Liver (tissue), 9 donors: ENCODE data around the gene VWA7. TPM values are rescaled to one million over a fixed set of nuclear protein-coding genes. Genes with fewer than 3 reads are reported as not detected.

Experiments
- DNase-seq: peaks from one replicate; pipeline ENCODE4 v3.0.0-alpha.2; 2017; ENCODE audit warnings: low spot score
- H3K27ac ChIP-seq, 2 donors: one replicate each; pipeline ENCODE4 v1.7.0; 2013; ENCODE audit warnings: inconsistent platforms in 2 of 2, low read length in 2 of 2, control low read depth in 1 of 2, low read depth in 1 of 2, mild to moderate bottlenecking in 1 of 2
- H3K27me3 ChIP-seq, 4 donors: one replicate each; pipeline versions ENCODE4 v1.6.1 to v1.7.0; 2013; ENCODE audit warnings: low read length in 3 of 4, inconsistent platforms in 1 of 4, mild to moderate bottlenecking in 1 of 4, moderate library complexity in 1 of 4; ENCODE audit not compliant: control insufficient read depth in 4 of 4, insufficient read depth in 4 of 4
- H3K36me3 ChIP-seq, 4 donors: one replicate each; pipeline versions ENCODE4 v1.6.1 to v1.7.0; 2013; ENCODE audit warnings: low read length in 3 of 4, mild to moderate bottlenecking in 3 of 4, low read depth in 1 of 4, moderate library complexity in 1 of 4; ENCODE audit not compliant: control insufficient read depth in 4 of 4, insufficient read depth in 3 of 4
- H3K4me1 ChIP-seq, 4 donors: one replicate each; pipeline versions ENCODE4 v1.6.1 to v1.7.0; 2013; ENCODE audit warnings: low read length in 3 of 4, mild to moderate bottlenecking in 3 of 4, moderate library complexity in 1 of 4; ENCODE audit not compliant: control insufficient read depth in 4 of 4, insufficient read depth in 4 of 4
- H3K4me3 ChIP-seq, 3 donors: one replicate each; pipeline versions ENCODE4 v1.6.1 to v1.7.0; 2013; ENCODE audit warnings: low read length in 3 of 3, control low read depth in 1 of 3, low read depth in 1 of 3, mild to moderate bottlenecking in 1 of 3
- H3K9ac ChIP-seq, 2 donors: one replicate each; pipeline ENCODE4 v1.7.0; 2013; ENCODE audit warnings: low read length in 2 of 2, mild to moderate bottlenecking in 2 of 2, moderate library complexity in 2 of 2, control low read depth in 1 of 2, low read depth in 1 of 2
- H3K9me3 ChIP-seq, 4 donors: one replicate each; pipeline versions ENCODE4 v1.6.1 to v1.7.0; 2013; ENCODE audit warnings: low read length in 3 of 4; ENCODE audit not compliant: control insufficient read depth in 4 of 4
- EGR1 ChIP-seq, 2 donors: IDR thresholded peaks; 2 replicates each; pipeline ENCODE4 v1.6.1; 2016 to 2018; ENCODE audit warnings: antibody characterized with exemption in 2 of 2, low read depth in 2 of 2
- FOXA1 ChIP-seq: IDR thresholded peaks from 2 replicates; pipeline ENCODE4 v1.6.1; 2016; ENCODE audit warnings: antibody characterized with exemption
- FOXA2 ChIP-seq: IDR thresholded peaks from 2 replicates; pipeline ENCODE4 v1.6.1; 2016; ENCODE audit warnings: antibody characterized with exemption
- GABPA ChIP-seq, 2 donors: IDR thresholded peaks in 1 of 2; conservative IDR thresholded peaks in 1 of 2; 2 replicates each; pipeline ENCODE4 v1.6.1; 2016; ENCODE audit warnings: antibody characterized with exemption in 2 of 2, mild to moderate bottlenecking in 1 of 2, moderate library complexity in 1 of 2
- HNF4A ChIP-seq, 2 donors: conservative IDR thresholded peaks; 2 replicates each; pipeline ENCODE4 v1.6.1; 2016; ENCODE audit warnings: antibody characterized with exemption in 2 of 2, mild to moderate bottlenecking in 2 of 2
- HNF4G ChIP-seq: IDR thresholded peaks from 2 replicates; pipeline ENCODE4 v1.6.1; 2016; ENCODE audit warnings: antibody characterized with exemption
- NR2F2 ChIP-seq: IDR thresholded peaks from 2 replicates; pipeline ENCODE4 v1.6.1; 2016; ENCODE audit warnings: antibody characterized with exemption
- RAD21 ChIP-seq, 2 donors: IDR thresholded peaks; 2 replicates each; pipeline ENCODE4 v1.6.1; 2016; ENCODE audit warnings: antibody characterized with exemption in 2 of 2, mild to moderate bottlenecking in 2 of 2
- RXRA ChIP-seq, 2 donors: IDR thresholded peaks; 2 replicates each; pipeline ENCODE4 v1.6.1; 2017 to 2018; ENCODE audit warnings: antibody characterized with exemption in 2 of 2, mild to moderate bottlenecking in 1 of 2
- TAF1 ChIP-seq: conservative IDR thresholded peaks from 2 replicates; pipeline ENCODE4 v1.6.1; 2016; ENCODE audit warnings: antibody characterized with exemption, mild to moderate bottlenecking
- YY1 ChIP-seq: IDR thresholded peaks from 2 replicates; pipeline ENCODE4 v1.6.1; 2016; ENCODE audit warnings: antibody characterized with exemption, mild to moderate bottlenecking
- WGBS: extraction: QIAGEN DNeasy Blood & Tissue Kit; methylation state at CpG from one replicate; pipeline ENCODE4 v1.1.7; 2013; 5-methylcytosine and 5-hydroxymethylcytosine counted together
- polyA plus RNA-seq, 2 donors: library from polyadenylated mRNA; stranded (reverse) in 1 of 2; unstranded in 1 of 2; fragments of 200-250 nt in 1 of 2; fragments of >200 nt in 1 of 2; fragmentation: Nextera tagmentation in 1 of 2; extraction: Ambion mirVana in 1 of 2; gene quantifications; one replicate each; pipeline versions ENCODE4 v1.2.1 to v1.2.3, GENCODE V29; 2013 to 2015
- total RNA-seq, 2 donors: library from RNA; depleted of rRNA; stranded (reverse); fragments of >200 nt; gene quantifications; one replicate each; pipeline ENCODE4 v1.2.3, GENCODE V29; 2014
- TF ChIP-seq, protein P1 (sequence below): IDR thresholded peaks from 2 replicates; pipeline ENCODE4 v1.6.1; 2016; ENCODE audit warnings: antibody characterized with exemption, mild to moderate bottlenecking
- TF ChIP-seq, protein P2 (sequence below): IDR thresholded peaks from 2 replicates; pipeline ENCODE4 v1.6.1; 2016; ENCODE audit warnings: antibody characterized with exemption
- TF ChIP-seq, protein P3 (sequence below): IDR thresholded peaks from 2 replicates; pipeline ENCODE4 v1.6.1; 2016; ENCODE audit warnings: antibody characterized with exemption
- TF ChIP-seq, protein P4 (sequence below): IDR thresholded peaks from 2 replicates; pipeline ENCODE4 v1.6.1; 2016; ENCODE audit warnings: antibody characterized with exemption
- TF ChIP-seq, protein P5 (sequence below): fragments of 150-350 bp; IDR thresholded peaks from 2 replicates; pipeline ENCODE4 v1.5.1; 2017; ENCODE audit warnings: improper control_type of control experiment, low read depth, low read length; ENCODE audit not compliant: missing input control
- donor health status: healthy.
- donor health status: healthy.
- donor health status: healthy.
- donor health status: healthy.
- donor health status: healthy.

VWA7 gene
- total and polyA plus RNA-seq, 4 donors: 0.17 to 2.0 (median 0.92) TPM

DNA sequence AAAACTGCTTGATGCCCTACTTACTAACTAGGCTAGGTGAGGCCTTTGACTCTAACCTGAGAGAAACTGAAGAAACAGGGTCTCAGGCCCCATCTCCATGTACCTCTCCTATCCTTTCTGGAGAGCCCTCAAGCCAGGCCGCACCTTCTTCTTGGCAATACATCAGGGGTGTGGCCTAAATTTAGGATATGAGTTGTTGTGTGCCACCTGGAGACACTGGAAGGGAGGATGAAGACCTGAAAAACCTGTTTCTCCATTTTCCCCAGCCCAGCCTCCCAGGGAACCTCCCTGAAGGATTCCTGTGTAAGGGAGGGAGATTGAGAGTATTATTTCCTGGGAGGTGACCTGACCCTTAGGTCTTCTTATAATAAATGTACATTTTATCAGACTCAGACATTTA lies 58.9 kb downstream of the VWA7 start:
- Histone ChIP-seq H3K4me3 (no peak overlapping the region), H3K27ac (no peak overlapping the region), H3K9me3 (no peaks in the 10 kb centered on the region), H3K9ac (no peak overlapping the region), H3K27me3 (no peaks in the 10 kb centered on the region), H3K36me3 (no peaks in the 10 kb centered on the region), H3K4me1 (no peaks in the 10 kb centered on the region)
- TF ChIP-seq HNF4G (no peak), YY1 (no peak), EGR1 (IDR thresholded peaks at IDR 0.05; ENCODE audit: low read depth in 2 of 2) (no peak), HNF4A (conservative IDR thresholded peaks at IDR 0.05) (no peak), FOXA2 (no peak), RAD21 (IDR thresholded peaks at IDR 0.05) (no peak), FOXA1 (no peak), GABPA (IDR thresholded peaks at IDR 0.05 in 1 of 2, conservative IDR thresholded peaks at IDR 0.05 in 1 of 2) (no peak), RXRA (IDR thresholded peaks at IDR 0.05) (no peak), TAF1 (no peak), NR2F2 (no peak)
- TF ChIP-seq, protein P1, sequence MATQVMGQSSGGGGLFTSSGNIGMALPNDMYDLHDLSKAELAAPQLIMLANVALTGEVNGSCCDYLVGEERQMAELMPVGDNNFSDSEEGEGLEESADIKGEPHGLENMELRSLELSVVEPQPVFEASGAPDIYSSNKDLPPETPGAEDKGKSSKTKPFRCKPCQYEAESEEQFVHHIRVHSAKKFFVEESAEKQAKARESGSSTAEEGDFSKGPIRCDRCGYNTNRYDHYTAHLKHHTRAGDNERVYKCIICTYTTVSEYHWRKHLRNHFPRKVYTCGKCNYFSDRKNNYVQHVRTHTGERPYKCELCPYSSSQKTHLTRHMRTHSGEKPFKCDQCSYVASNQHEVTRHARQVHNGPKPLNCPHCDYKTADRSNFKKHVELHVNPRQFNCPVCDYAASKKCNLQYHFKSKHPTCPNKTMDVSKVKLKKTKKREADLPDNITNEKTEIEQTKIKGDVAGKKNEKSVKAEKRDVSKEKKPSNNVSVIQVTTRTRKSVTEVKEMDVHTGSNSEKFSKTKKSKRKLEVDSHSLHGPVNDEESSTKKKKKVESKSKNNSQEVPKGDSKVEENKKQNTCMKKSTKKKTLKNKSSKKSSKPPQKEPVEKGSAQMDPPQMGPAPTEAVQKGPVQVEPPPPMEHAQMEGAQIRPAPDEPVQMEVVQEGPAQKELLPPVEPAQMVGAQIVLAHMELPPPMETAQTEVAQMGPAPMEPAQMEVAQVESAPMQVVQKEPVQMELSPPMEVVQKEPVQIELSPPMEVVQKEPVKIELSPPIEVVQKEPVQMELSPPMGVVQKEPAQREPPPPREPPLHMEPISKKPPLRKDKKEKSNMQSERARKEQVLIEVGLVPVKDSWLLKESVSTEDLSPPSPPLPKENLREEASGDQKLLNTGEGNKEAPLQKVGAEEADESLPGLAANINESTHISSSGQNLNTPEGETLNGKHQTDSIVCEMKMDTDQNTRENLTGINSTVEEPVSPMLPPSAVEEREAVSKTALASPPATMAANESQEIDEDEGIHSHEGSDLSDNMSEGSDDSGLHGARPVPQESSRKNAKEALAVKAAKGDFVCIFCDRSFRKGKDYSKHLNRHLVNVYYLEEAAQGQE: no peak
- TF ChIP-seq, protein P2, sequence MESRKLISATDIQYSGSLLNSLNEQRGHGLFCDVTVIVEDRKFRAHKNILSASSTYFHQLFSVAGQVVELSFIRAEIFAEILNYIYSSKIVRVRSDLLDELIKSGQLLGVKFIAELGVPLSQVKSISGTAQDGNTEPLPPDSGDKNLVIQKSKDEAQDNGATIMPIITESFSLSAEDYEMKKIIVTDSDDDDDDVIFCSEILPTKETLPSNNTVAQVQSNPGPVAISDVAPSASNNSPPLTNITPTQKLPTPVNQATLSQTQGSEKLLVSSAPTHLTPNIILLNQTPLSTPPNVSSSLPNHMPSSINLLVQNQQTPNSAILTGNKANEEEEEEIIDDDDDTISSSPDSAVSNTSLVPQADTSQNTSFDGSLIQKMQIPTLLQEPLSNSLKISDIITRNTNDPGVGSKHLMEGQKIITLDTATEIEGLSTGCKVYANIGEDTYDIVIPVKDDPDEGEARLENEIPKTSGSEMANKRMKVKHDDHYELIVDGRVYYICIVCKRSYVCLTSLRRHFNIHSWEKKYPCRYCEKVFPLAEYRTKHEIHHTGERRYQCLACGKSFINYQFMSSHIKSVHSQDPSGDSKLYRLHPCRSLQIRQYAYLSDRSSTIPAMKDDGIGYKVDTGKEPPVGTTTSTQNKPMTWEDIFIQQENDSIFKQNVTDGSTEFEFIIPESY: no peak
- TF ChIP-seq, protein P3, sequence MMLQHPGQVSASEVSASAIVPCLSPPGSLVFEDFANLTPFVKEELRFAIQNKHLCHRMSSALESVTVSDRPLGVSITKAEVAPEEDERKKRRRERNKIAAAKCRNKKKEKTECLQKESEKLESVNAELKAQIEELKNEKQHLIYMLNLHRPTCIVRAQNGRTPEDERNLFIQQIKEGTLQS: no peak
- TF ChIP-seq, protein P4, sequence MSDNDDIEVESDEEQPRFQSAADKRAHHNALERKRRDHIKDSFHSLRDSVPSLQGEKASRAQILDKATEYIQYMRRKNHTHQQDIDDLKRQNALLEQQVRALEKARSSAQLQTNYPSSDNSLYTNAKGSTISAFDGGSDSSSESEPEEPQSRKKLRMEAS: no peak
- TF ChIP-seq, protein P5, sequence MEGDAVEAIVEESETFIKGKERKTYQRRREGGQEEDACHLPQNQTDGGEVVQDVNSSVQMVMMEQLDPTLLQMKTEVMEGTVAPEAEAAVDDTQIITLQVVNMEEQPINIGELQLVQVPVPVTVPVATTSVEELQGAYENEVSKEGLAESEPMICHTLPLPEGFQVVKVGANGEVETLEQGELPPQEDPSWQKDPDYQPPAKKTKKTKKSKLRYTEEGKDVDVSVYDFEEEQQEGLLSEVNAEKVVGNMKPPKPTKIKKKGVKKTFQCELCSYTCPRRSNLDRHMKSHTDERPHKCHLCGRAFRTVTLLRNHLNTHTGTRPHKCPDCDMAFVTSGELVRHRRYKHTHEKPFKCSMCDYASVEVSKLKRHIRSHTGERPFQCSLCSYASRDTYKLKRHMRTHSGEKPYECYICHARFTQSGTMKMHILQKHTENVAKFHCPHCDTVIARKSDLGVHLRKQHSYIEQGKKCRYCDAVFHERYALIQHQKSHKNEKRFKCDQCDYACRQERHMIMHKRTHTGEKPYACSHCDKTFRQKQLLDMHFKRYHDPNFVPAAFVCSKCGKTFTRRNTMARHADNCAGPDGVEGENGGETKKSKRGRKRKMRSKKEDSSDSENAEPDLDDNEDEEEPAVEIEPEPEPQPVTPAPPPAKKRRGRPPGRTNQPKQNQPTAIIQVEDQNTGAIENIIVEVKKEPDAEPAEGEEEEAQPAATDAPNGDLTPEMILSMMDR: no peak
- no peak for DNase-seq
- 83% methylated on average over 1 of the region's 1 CpG for WGBS
